Superior temporal gyrus (tissue), 1 donor: ENCODE data around the gene KRTAP10-8.
"Not testable (repeated sequence)": the region's sequence is repeated elsewhere in the genome, so short reads cannot be mapped to it uniquely, and the experiment has no call there.

Source experiments
- DNase-seq: peaks from one replicate; pipeline ENCODE4 v3.0.0-alpha.2; 2016; ENCODE audit errors: extremely low spot score

Gene KRTAP10-8

GRCh38 chr21:44618504-44618903 lies 6.6 kb downstream of the KRTAP10-8 start:
- no peak for DNase-seq

- no peak for DNase-seq
These were observed 7.0 kb downstream of the KRTAP10-8 start for GRCh38 chr21:44618909-44619308.

- no peak for DNase-seq
These were observed 8.0 kb downstream of the KRTAP10-8 start for GRCh38 chr21:44619886-44620285.

- no peak for DNase-seq
These were observed 11.7 kb downstream of the KRTAP10-8 start for GRCh38 chr21:44623575-44623974.

GRCh38 chr21:44625756-44626155 lies 13.9 kb downstream of the KRTAP10-8 start:
- DNase-seq = no peak

- DNase-seq = no peak
These were observed 14.4 kb downstream of the KRTAP10-8 start for GRCh38 chr21:44626262-44626661.

- DNase-seq = no peak
These were observed 14.8 kb downstream of the KRTAP10-8 start, which contains the start of gene KRTAP10-9 for GRCh38 chr21:44626673-44627143. Gene KRTAP10-9 (plus strand): TSS chr21:44627093. CDS start chr21:44627172, 79 bp downstream.

GRCh38 chr21:44627181-44627822 lies 15.4 kb downstream of the KRTAP10-8 start:
- DNase-seq = not testable (repeated sequence)

- not testable (repeated sequence) for DNase-seq
These were observed 16.0 kb downstream of the KRTAP10-8 start for GRCh38 chr21:44627831-44628233.

GRCh38 chr21:44628707-44629391 lies 17.0 kb downstream of the KRTAP10-8 start:
- no peak for DNase-seq

- no peak for DNase-seq
These were observed 18.6 kb downstream of the KRTAP10-8 start for GRCh38 chr21:44630440-44630839.

- no peak for DNase-seq
These were observed 20.2 kb downstream of the KRTAP10-8 start for GRCh38 chr21:44632067-44632466.

GRCh38 chr21:44636209-44637017 lies 24.5 kb downstream of the KRTAP10-8 start:
- no peak for DNase-seq

- DNase-seq = no peak
These were observed 25.4 kb downstream of the KRTAP10-8 start, which contains the start of gene KRTAP10-10 for GRCh38 chr21:44637018-44637850. Gene KRTAP10-10 (plus strand): TSS chr21:44637356. CDS start chr21:44637418, 62 bp downstream.

- not testable (repeated sequence) for DNase-seq
These were observed 26.0 kb downstream of the KRTAP10-8 start for GRCh38 chr21:44637851-44638348.

GRCh38 chr21:44638506-44639330 lies 26.8 kb downstream of the KRTAP10-8 start:
- not testable (repeated sequence) for DNase-seq

GRCh38 chr21:44639331-44639655 lies 27.4 kb downstream of the KRTAP10-8 start:
- DNase-seq = no peak

GRCh38 chr21:44640761-44641160 lies 28.9 kb downstream of the KRTAP10-8 start:
- no peak for DNase-seq

GRCh38 chr21:44643741-44644310 lies 31.9 kb downstream of the KRTAP10-8 start:
- DNase-seq = no peak

- DNase-seq = no peak
These were observed 33.0 kb downstream of the KRTAP10-8 start for GRCh38 chr21:44644878-44645277.
